Left forelimb (tissue), 1 donor: Measurements from ENCODE around the gene HS1BP3.
A peak's percentile ranks its signal among the peaks of the same experiment; 100 is the strongest.

Experiments
- DNase-seq: peaks from one replicate; pipeline ENCODE4 v3.0.0-alpha.2; 2018; ENCODE audit warnings: low spot score

Gene HS1BP3

GRCh38 chr2:20674974-20675679 is 24.2 kb upstream of the HS1BP3 start:
- DNase-seq: no peak

DNA sequence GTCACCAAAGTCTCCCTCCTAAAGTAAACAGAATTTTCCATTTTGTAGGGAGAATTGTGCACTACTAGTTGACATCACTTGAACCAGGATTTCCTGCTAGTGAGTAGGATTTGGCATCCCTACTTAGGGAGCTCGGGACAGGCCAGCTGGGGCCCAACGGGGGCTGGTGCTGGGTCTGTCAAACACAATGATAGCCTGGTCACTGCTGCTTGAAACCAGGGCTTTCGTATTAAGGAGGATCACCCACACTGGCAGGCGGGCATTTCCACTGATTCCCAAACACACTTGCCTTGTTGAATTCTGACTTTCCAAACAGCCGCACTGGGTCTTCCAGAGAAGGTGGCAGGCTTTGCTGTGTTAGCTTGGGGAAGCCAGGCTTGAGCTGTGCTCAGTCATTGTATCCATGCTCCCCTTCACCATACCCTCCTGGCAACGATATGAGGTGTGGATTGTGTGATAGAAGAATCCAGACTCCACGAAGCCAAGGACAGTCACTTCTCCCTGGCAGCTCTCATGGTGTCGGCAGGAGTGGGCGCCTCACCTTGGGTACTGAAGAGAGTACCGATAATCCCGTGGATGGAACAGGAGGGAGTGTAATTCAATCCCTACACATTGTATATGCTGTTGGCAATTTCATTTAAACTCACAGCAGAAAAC is 23.5 kb upstream of the HS1BP3 start:
- DNase-seq: no peak

DNA sequence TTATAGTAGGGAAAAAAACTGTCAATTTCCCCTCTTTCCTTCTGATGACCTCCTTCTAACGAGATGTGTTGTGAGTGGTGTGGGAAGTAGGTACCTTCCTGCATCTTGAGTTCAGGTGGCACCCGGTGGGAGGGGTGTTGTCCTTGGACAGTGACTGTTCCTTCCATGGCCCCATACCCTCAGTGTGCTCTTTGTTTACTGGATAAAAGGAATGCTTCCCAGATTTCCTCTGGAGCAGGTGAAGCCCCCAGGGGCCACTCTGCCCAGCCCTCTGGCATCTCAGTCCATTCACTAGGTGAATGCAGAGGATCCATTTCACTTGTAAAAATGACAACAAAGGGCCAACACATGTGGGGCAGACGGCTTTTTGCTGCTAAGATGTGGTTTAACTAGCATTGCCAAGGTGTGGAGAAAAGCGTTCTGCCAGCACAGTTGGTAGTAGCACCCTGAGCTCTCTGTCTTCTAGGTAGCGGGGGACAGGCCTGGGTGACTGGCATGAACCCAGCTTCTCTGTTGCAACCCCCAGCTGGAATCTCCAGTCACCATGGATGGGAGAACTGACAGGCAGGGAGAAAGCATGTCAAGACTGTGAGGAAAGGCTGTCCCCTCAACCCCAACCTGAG is 22.9 kb upstream of the HS1BP3 start:
- DNase-seq: no peak

DNA sequence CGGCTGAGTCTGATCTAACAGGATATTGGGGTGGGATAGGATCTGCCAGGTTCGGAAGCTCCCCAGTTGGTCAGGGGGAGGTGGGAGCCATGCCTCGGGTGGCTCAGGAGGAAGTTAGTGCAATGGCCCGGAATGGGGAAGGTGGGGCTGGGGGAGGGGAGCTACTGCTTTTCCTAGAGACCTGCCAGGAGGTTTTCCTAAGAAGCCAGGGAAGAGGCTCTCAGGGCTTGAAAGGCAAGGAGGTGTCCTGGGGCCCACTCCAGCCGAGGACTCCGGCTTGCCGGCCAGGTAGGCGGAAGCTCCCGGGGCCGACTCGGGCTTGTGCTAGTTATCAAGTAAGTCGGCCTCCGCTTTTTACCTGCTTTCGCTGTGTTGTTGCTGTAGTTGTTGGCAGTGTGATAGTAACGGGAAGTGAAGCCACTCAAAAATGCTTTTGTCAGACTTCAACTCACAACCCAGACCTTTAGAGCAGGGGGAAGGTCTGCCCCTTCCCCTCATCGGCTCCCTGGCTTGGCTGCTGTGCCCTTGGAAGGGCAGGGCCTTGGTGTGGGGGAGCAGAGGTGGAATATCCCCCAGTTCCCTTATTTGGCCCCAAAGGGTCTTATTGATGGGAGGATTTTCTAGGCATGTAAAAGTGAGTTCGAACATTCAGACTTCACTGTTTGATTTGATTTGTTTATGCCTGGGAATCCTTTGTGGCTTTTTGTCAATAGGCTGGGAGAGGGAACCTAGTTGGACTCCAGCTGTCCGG is 21.5 kb upstream of the HS1BP3 start:
- no peak for DNase-seq

DNA sequence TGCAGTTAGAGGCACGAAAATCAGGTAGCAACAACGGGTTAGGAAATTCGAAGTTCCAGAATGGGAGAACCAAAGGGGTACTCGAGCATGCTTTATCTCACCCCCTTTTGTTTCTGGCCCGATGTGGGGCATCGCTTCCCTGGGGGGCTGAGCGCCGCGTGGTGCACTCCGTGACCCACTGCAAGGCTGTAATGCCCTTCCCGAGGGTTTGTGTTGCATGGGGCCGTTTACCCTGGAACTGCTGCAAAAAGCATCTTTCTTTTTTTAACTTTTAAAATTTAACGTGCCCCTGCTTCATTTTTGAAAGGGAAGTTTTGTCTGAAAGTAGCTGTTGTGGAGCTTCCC is 20.8 kb upstream of the HS1BP3 start:
- no peak for DNase-seq

DNA sequence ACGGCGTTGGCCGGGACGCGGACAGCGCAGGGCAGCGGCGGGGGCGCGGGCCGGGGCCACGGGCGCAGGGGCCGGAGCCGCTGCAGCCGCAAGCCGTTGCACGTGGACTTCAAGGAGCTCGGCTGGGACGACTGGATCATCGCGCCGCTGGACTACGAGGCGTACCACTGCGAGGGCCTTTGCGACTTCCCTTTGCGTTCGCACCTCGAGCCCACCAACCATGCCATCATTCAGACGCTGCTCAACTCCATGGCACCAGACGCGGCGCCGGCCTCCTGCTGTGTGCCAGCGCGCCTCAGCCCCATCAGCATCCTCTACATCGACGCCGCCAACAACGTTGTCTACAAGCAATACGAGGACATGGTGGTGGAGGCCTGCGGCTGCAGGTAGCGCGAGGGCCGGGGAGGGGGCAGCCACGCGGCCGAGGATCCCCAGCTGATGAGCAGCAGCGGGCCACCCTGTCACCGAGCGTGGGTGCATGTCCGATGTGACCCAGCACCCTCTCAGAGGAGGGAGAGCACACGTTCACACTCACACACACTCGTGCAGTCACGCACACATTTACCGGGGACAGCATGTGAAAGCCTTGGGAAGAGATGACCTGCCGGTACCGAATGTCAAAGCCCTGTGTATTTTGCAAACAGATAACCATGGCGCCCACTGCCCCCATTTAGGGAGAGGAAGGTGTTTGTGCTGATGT is 20.3 kb upstream of the HS1BP3 start:
- DNase-seq: no peak

DNA sequence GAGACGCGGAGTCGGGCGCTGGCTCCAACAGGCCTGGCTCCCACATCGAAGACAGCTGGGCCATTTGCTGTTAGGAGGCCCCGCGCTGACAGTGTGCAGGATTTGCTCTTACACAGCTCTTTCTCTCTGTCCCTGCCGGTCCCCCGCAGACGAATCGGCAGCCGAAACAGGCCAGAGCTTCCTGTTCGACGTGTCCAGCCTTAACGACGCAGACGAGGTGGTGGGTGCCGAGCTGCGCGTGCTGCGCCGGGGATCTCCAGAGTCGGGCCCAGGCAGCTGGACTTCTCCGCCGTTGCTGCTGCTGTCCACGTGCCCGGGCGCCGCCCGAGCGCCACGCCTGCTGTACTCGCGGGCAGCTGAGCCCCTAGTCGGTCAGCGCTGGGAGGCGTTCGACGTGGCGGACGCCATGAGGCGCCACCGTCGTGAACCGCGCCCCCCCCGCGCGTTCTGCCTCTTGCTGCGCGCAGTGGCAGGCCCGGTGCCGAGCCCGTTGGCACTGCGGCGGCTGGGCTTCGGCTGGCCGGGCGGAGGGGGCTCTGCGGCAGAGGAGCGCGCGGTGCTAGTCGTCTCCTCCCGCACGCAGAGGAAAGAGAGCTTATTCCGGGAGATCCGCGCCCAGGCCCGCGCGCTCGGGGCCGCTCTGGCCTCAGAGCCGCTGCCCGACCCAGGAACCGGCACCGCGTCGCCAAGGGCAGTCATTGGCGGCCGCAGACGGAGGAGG is 19.6 kb upstream of the HS1BP3 start:
- DNase-seq: no peak

- no peak for DNase-seq
Measured at GRCh38 chr2:20669562-20670314, 18.8 kb upstream of the HS1BP3 start.

DNA sequence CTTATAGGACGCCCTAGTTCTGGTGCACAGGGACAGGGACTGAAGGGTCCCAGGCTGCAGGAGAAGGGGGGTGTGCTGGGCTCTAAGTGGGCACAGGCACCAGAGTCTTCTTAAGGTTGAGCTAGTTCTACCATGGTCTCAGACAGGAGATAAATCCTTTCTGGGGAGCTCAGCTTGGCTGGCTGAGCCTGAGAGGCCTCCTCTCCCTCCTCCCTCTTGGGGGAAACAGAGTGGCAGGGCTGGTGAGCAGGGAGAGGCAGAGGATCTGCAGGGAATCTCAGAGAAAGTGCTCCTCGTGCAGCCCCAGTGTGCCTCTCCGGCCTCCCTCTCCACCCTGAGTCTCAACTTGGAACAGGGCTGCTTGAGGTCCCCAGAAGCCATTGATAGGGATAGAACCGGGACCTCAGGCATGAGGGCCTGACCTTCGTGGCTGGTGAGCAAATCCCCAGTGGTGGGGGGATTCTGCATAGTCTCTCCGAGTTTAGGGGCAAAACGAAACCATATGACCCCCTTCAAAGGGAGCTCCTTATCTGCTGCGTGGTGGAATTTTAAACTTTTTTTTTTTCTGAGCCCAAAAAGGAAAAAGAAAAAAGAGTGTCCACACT is 18.1 kb upstream of the HS1BP3 start:
- peak; percentile 30 for DNase-seq

GRCh38 chr2:20668451-20668850 is 17.6 kb upstream of the HS1BP3 start:
- peak; percentile 50 for DNase-seq

DNA sequence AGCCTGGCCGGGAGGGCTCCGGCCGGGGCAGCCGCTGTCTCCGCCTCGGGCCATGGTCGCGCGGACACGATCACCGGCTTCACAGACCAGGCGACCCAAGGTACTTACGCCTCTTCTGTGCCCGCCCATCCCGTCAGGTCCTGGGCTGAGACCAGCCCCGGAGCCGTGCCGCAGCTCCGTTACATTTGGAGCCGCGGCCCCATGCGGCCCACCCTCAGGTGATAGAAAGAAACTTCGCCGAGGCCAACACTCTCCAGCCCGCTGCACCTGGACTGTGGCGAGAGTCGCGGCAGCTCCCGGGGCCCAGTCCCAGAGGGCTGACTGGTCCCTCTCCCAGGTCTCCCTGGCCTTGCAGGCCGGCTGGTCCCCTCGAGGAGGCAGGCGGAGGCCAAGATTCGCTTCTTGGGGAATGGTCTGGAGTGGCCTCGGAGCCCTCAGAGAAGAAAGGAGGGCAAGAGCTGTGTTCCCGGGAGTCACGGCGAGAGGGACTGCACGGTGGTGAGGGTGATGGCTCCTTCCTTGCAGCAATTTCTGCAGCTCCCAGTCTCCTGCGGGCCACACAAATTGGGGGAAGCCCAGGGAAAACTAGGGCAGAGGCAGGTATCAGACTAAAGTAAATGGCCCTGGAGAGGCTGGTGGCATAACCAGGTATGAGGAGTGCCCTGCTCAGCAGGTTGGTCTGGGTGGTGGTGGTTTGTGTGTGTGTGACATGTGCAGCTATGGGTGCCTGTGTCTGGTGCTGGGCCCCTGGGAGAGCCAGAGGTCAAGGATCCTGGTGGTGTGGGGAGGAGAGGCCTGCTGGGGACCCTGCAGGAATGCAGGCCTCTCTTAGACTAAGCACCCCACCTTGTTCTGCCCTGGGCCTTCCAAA is 16.9 kb upstream of the HS1BP3 start:
- peak; percentile 57 for DNase-seq

GRCh38 chr2:20667151-20667530 is 16.2 kb upstream of the HS1BP3 start:
- DNase-seq: peak; percentile 62

- DNase-seq: peak; percentile 67
Measured at GRCh38 chr2:20666304-20667150, 15.6 kb upstream of the HS1BP3 start, which contains the start of gene GDF7. GDF7 (plus strand) TSS chr2:20667144; CDS start chr2:20667240, 96 bp downstream.

- no peak for DNase-seq
Measured at GRCh38 chr2:20666005-20666303, 15.1 kb upstream of the HS1BP3 start.

- DNase-seq: no peak
Measured at GRCh38 chr2:20665243-20666004, 14.5 kb upstream of the HS1BP3 start.

GRCh38 chr2:20664431-20665242 is 13.7 kb upstream of the HS1BP3 start:
- no peak for DNase-seq

- DNase-seq: no peak
Measured at GRCh38 chr2:20664071-20664390, 13.1 kb upstream of the HS1BP3 start.
